ENCODE measurements around the gene MPPED2. TPM values are rescaled to one million over a fixed set of nuclear protein-coding genes. Genes with fewer than 3 reads are reported as not detected.
A peak's percentile ranks its signal among the peaks of the same experiment; 100 is the strongest.

MPPED2 gene
- total RNA-seq, 4 donors from 2014 or later: 0.51 to 19.5 (median 9.3) TPM

DNA sequence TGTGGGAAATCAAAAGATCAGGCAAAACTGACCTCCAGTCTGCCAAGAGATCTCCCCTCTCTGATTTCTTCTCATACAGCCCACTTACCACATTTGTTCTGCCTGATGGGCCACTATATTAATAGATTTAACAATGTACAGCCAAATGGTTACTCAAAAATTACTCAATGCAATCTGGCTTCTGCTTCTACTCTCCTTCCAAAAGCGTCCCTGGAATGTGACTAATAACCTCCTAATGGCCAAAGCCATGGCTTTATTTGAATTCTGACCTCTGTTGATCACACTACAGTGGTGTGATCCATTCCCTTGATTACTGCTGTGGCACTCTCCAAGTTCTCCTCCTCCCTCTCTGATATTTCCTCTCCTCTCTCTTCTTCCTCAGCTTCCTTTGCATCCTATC, 86.2 kb downstream of the MPPED2 start:
- Histone ChIP-seq H3K27me3 (no peaks in the 10 kb centered on the region), H3K4me1 (no peaks in the 10 kb centered on the region), H3K9me3 (no peaks in the 10 kb centered on the region), H3K36me3 (no peaks in the 10 kb centered on the region), H3K4me3 (no peak overlapping the region), H3K27ac (no peak overlapping the region)
- intact Hi-C loops (cut with DNase I; ENCODE audit: low total_unique reads): no loop called here
- DNase-seq: no peak
- no peak for TF ChIP-seq POLR2A (IDR thresholded peaks at IDR 0.05)
- no peak for TF ChIP-seq CTCF (IDR thresholded peaks at IDR 0.05)

GRCh38 chr11:30497600-30497999, 88.6 kb downstream of the MPPED2 start:
- H3K4me3 ChIP-seq: no peak overlapping the region
- no peaks in the 10 kb centered on the region for H3K4me1 ChIP-seq
- no peaks in the 10 kb centered on the region for H3K36me3 ChIP-seq
- intact Hi-C loops (cut with DNase I; ENCODE audit: low total_unique reads): no loop called here
- no peaks in the 10 kb centered on the region for H3K27me3 ChIP-seq
- no peak overlapping the region for H3K27ac ChIP-seq
- H3K9me3 ChIP-seq: no peaks in the 10 kb centered on the region
- no peak for DNase-seq
- TF ChIP-seq CTCF (IDR thresholded peaks at IDR 0.05): no peak
- no peak for TF ChIP-seq POLR2A (IDR thresholded peaks at IDR 0.05)

GRCh38 chr11:30496935-30497334, 89.2 kb downstream of the MPPED2 start:
- TF ChIP-seq CTCF (IDR thresholded peaks at IDR 0.05) (no peak), POLR2A (IDR thresholded peaks at IDR 0.05) (no peak)
- H3K27ac ChIP-seq: no peak overlapping the region

DNA sequence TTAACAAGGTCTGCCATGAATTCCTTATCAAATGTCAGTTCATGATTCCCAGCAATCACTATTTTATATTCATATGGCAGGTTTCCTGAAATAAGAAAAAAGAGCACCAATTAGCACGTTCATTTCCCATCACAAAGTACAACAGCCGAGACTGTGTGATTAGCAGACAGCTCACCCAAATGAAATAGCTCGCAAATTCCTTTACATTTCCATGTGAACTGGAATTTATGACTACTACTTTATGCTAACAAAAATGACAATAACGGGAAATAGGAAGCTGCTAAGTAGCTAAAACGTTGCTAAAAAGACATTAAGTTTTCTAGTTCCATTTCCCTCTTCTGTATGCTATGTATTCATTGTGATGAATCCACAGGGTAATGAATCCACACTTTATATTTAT, 90.7 kb downstream of the MPPED2 start:
- intact Hi-C loops (cut with DNase I; ENCODE audit: low total_unique reads): no loop called here
- no peak for DNase-seq
- no peak for TF ChIP-seq CTCF (IDR thresholded peaks at IDR 0.05)
- TF ChIP-seq POLR2A (IDR thresholded peaks at IDR 0.05): no peak
- Histone ChIP-seq H3K4me3 (no peak overlapping the region), H3K27ac (no peak overlapping the region), H3K27me3 (no peaks in the 10 kb centered on the region), H3K36me3 (no peaks in the 10 kb centered on the region), H3K9me3 (no peaks in the 10 kb centered on the region), H3K4me1 (no peaks in the 10 kb centered on the region)

More at GRCh38 chr11:30496935-30497334, 89.2 kb downstream of the MPPED2 start:
- no peaks in the 10 kb centered on the region for H3K9me3 ChIP-seq
- H3K4me1 ChIP-seq: no peaks in the 10 kb centered on the region
- no peaks in the 10 kb centered on the region for H3K27me3 ChIP-seq
- no peak for DNase-seq
- no peak overlapping the region for H3K4me3 ChIP-seq
- intact Hi-C loops (cut with DNase I; ENCODE audit: low total_unique reads): no loop called here
- H3K36me3 ChIP-seq: no peaks in the 10 kb centered on the region

DNA sequence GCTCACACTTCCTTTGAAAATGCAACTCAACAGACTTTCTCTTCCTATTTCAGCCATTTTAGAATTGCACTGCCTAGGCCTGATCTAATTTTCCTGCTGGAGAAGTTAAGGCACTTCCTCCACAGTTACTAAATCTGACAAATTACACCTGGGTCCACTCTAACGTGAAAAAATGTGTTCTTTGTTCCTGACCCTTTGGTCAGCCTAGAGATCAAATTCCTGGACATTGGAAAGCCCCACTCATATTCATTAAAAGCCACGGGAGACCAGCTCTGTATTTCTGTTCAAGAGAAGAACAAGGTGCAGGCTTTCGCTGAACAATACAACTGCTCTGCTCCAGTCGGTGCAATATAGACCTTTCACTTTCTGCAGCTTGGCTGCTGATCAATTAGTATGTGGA, 96.6 kb downstream of the MPPED2 start:
- no peak for DNase-seq
- Histone ChIP-seq H3K4me3 (no peak overlapping the region), H3K36me3 (no peaks in the 10 kb centered on the region), H3K9me3 (no peaks in the 10 kb centered on the region), H3K27ac (peak overlapping the region in 1 of 2 donors; percentile 8), H3K4me1 (peaks cover 0 to 8% of the 10 kb centered on the region in 2 donors), H3K27me3 (no peaks in the 10 kb centered on the region)
- TF ChIP-seq CTCF (IDR thresholded peaks at IDR 0.05): no peak
- no peak for TF ChIP-seq POLR2A (IDR thresholded peaks at IDR 0.05)
- intact Hi-C loops (cut with DNase I; ENCODE audit: low total_unique reads): no loop called here
